D341Med (cell line): ENCODE results near the gene TNNI2.
A peak's percentile ranks its signal among the peaks of the same experiment; 100 is the strongest.
"Not testable (repeated sequence)": the region's sequence is repeated elsewhere in the genome, so short reads cannot be mapped to it uniquely, and the experiment has no call there.

Experiments used
- DNase-seq: peaks from one replicate; pipeline ENCODE4 v3.0.0; 2012; ENCODE audit warnings: low spot score

The TNNI2 gene

GRCh38 chr11:1875093-1875850 is 36.5 kb downstream of the TNNI2 start:
- no peak for DNase-seq

- DNase-seq = not testable (repeated sequence)
These were observed 37.1 kb downstream of the TNNI2 start for GRCh38 chr11:1875851-1876301.

GRCh38 chr11:1876361-1877063 is 37.7 kb downstream of the TNNI2 start:
- peak; percentile 71 for DNase-seq

GRCh38 chr11:1877211-1878136 is 38.7 kb downstream of the TNNI2 start:
- DNase-seq = no peak

GRCh38 chr11:1878137-1879031 is 39.6 kb downstream of the TNNI2 start:
- peak; percentile 31 for DNase-seq

- DNase-seq = peak; percentile 22
These were observed 40.7 kb downstream of the TNNI2 start for GRCh38 chr11:1879342-1879940.

GRCh38 chr11:1879941-1880720 is 41.4 kb downstream of the TNNI2 start:
- peak; percentile 32 for DNase-seq

GRCh38 chr11:1880746-1881441 is 42.1 kb downstream of the TNNI2 start:
- peak; percentile 27 for DNase-seq

- DNase-seq = peak; percentile 41
These were observed 42.9 kb downstream of the TNNI2 start for GRCh38 chr11:1881442-1882264.

GRCh38 chr11:1882265-1883238 is 43.8 kb downstream of the TNNI2 start:
- DNase-seq = peak; percentile 92

- DNase-seq = peak; percentile 17
These were observed 44.8 kb downstream of the TNNI2 start for GRCh38 chr11:1883346-1884302.

- no peak for DNase-seq
These were observed 45.5 kb downstream of the TNNI2 start for GRCh38 chr11:1884303-1884700.

GRCh38 chr11:1886551-1886950 is 47.8 kb downstream of the TNNI2 start:
- not testable (repeated sequence) for DNase-seq

- no peak for DNase-seq
These were observed 48.9 kb downstream of the TNNI2 start for GRCh38 chr11:1887451-1888346.

GRCh38 chr11:1888347-1888753 is 49.6 kb downstream of the TNNI2 start:
- DNase-seq = no peak
